GM12891 (cell line): ENCODE results near the gene MYO5C.

Experiments used
- POLR2A ChIP-seq: IDR thresholded peaks from 2 replicates; pipeline ENCODE4 v1.6.1; 2011; ENCODE audit warnings: low read depth, low read length, control low read depth
- POLR2AphosphoS5 ChIP-seq: IDR thresholded peaks from 2 replicates; pipeline ENCODE4 v1.6.1; 2011; ENCODE audit warnings: low read depth, low read length, control low read depth

DNA sequence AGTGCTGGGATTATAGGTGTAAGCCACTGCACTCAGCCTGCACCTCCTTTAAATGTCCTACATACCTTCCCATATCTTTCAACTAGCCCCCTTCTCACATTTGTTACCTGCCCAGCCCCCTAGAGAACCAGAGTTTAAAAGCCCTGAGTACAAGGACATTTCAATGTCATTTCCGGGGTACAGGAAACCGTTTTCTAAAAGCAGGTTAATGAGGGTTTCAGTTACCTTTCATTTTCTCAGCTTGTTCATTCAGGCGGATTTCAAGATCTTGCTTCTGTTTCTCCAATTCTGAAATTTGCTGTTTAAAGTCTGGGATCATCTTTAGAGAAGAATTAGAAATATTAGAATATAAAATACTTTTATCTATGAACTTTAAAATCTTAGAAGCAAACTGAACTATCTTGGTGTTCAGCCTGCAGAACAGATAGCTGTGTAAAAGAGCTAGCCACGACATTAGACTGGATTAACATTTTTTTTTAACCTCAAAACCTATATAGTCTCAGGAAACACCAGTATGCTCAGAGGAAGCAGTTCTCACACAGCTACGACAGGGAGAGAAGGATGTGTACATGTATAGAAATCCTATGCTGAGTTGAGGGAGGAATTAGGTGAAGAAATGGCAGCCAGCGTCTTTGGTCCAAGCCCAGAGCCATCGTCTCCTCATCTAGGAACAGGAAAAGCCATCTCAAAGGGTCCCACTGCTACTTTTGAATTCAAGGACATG is 74.5 kb downstream of the MYO5C start:
- TF ChIP-seq POLR2A: no peak
- no peak for TF ChIP-seq POLR2AphosphoS5
